ENCODE measurements around the gene STKLD1. TPM values are rescaled to one million over a fixed set of nuclear protein-coding genes. Genes with fewer than 3 reads are reported as not detected.
A peak's percentile ranks its signal among the peaks of the same experiment; 100 is the strongest.

STKLD1 gene
- total and polyA plus RNA-seq, 7 experiments from 2014 or later, result 0.78 to 1.8 (median 1.4) TPM; not detected in 1

DNA sequence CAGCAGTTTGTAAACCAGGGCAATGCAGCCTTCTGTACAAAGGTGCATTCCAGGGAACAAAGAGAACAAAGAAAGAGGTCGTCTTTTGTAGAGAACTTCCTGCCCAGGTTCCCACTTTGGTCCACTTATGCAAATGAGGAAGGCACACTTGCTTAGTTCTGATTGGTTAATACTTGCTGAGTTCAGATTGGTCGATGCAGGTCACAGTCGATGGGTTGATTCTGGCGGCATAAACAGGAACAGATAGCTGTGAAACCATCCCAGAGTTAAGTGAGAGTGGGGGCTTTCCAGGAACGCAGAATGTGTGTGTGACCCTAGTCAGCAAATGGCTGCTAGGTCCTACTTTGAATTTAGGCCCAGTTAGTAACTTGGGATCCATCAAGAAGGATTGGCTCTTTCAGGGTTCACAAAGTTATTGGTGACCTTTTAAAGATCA, 44.2 kb downstream of the STKLD1 start:
- peaks cover 0 to under 1% (median 0%) of the 10 kb centered on the region in 5 donors for H3K36me3 Mint-ChIP-seq
- H3K9me3 Mint-ChIP-seq, result peaks cover 0 to 6% (median 0%) of the 10 kb centered on the region in 11 donors
- H3K4me3 Mint-ChIP-seq, result peak overlapping the region in 2 of 10 donors; percentile 21 to 64
- peak overlapping the region in 3 of 9 donors; percentile 13 to 54 (median 38) for H3K27ac Mint-ChIP-seq
- POLR2A ChIA-PET, result no interaction called here
- DNase-seq (peak in 2 of 9 donors; percentile 14 to 20), ATAC-seq (no peak)
- intact Hi-C loops (cut with micrococcal nuclease), result no loop called here
- no peak overlapping the region for H3K4me3 ChIP-seq (ENCODE audit: low read length)
- no peak overlapping the region for H3K27ac ChIP-seq (ENCODE audit: low read depth, low read length)
- peaks cover 10 to 12% of the 10 kb centered on the region in 2 donors for H3K4me1 ChIP-seq (ENCODE audit: control insufficient read depth in 2 of 2, insufficient read depth in 2 of 2, low read length in 2 of 2)
- H3K27me3 ChIP-seq (ENCODE audit: control insufficient read depth in 2 of 2, insufficient read depth in 2 of 2, low read length in 2 of 2), result no peaks in the 10 kb centered on the region
- no peaks in the 10 kb centered on the region for H3K36me3 ChIP-seq (ENCODE audit: control insufficient read depth in 2 of 3, insufficient read depth in 3 of 3, low read length in 3 of 3)
- CTCF ChIA-PET, result no interaction called here
- H3K27me3 Mint-ChIP-seq, result peaks cover 0 to 9% (median 0%) of the 10 kb centered on the region in 5 donors
- H3K9me3 ChIP-seq (ENCODE audit: control insufficient read depth in 2 of 3, low read length in 3 of 3), result no peaks in the 10 kb centered on the region
- peaks cover 21 to 44% (median 35%) of the 10 kb centered on the region in 7 donors for H3K4me1 Mint-ChIP-seq

DNA sequence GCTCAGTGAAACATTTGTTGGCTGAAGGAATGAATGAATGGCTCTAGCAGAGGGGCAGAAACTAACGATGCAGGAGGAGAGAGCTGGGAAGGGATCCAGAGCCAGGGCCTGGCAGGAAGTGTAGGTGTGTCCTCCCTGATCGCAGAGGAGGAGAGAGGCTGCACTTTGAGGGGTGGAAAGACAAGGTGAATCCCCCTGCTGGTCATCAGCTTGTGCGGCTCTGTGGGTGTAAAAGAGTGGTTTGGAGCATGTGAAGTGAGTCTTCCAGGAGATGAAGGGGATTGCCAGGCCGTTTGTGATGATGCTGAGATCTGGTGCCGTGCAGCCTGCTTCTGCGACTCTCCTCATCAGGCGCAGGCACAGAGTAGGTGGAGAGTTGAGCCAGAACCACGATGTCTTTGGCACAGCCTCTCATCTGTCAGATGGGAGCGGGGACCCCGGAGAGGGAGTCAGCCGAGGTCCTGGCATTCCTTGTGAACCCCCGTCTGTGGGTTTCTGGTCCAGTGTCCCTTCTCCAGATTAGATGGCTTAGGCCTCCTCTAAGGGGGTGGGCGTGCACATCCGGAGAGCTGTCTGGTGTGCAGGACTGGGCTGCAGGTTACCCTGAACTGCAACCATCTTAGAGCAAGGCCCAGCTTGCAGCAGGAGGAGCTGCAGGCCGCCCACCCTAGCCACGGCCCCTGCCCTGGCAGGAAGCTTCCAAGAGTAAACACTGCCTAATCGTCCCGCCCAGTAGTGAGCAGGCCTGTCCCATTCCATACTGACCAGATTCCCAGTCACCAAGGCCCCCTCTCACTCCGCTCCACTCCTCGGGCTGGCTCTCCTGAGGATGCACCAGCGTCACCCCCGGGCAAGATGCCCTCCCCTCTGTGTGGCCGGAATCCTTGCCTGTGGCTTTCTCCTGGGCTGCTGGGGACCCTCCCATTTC, 45.7 kb downstream of the STKLD1 start, which contains the start of gene ADAMTS13:
Gene ADAMTS13 (plus strand): TSS at position 753 of the 928 bp plus-strand sequence. CDS start 77 bp downstream, at position 830.
- peaks cover 14 to 33% (median 21%) of the 10 kb centered on the region in 7 donors for H3K4me1 Mint-ChIP-seq
- no peaks in the 10 kb centered on the region for H3K9me3 ChIP-seq (ENCODE audit: control insufficient read depth in 2 of 3, low read length in 3 of 3)
- H3K27me3 Mint-ChIP-seq, result peaks cover under 1 to 16% (median 5%) of the 10 kb centered on the region in 5 donors
- ChIA-PET POLR2A (no interaction called here), CTCF (interaction anchor here (0.6 kb wide), 1 partner anchor 33 kb away, joined by 3 read pairs; no protein-coding TSS in a partner anchor)
- H3K36me3 ChIP-seq (ENCODE audit: control insufficient read depth in 2 of 3, insufficient read depth in 3 of 3, low read length in 3 of 3), result no peaks in the 10 kb centered on the region
- peaks cover under 1 to 3% of the 10 kb centered on the region in 2 donors for H3K4me1 ChIP-seq (ENCODE audit: control insufficient read depth in 2 of 2, insufficient read depth in 2 of 2, low read length in 2 of 2)
- no peak within 1 kb of the TSS for H3K4me3 ChIP-seq (ENCODE audit: low read length)
- DNase-seq (peak in 1 of 9 donors; percentile 47), ATAC-seq (no peak)
- H3K36me3 Mint-ChIP-seq, result no peaks in the 10 kb centered on the region
- no peak within 1 kb of the TSS for H3K27ac ChIP-seq (ENCODE audit: low read depth, low read length)
- no peaks in the 10 kb centered on the region for H3K27me3 ChIP-seq (ENCODE audit: control insufficient read depth in 2 of 2, insufficient read depth in 2 of 2, low read length in 2 of 2)
- peaks cover 0 to 6% (median 0%) of the 10 kb centered on the region in 11 donors for H3K9me3 Mint-ChIP-seq
- peak within 1 kb of the TSS in 6 of 9 donors; percentile 21 to 66 (median 40) for H3K27ac Mint-ChIP-seq
- intact Hi-C loops (cut with micrococcal nuclease), result no loop called here
- H3K4me3 Mint-ChIP-seq, result peak within 1 kb of the TSS in 2 of 10 donors; percentile 25 to 46

DNA sequence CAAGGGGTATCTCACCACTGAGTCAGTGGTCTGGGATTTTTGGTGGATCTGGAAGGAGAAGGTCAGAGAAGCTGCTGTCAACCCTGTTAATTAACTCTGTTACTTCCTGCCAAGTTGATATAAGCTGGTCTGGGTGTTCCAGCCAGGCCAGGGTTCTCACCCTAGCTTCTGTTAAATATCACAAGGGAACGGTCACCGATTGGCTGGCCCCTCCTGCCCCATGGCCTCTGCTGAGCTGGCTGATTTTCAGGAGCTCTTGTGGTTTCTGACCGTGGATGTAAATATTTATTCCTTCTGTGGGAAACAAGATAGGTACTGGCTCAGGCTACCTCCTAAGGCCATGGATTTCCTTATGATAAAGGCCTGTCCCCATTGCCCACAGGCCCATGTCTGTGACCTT, 47.0 kb downstream of the STKLD1 start:
- Mint-ChIP-seq H3K9me3 (peaks cover 0 to 6% (median 0%) of the 10 kb centered on the region in 11 donors), H3K27me3 (peaks cover 8 to 29% (median 18%) of the 10 kb centered on the region in 5 donors), H3K4me3 (no peak overlapping the region), H3K4me1 (peaks cover 15 to 28% (median 19%) of the 10 kb centered on the region in 7 donors), H3K36me3 (no peaks in the 10 kb centered on the region), H3K27ac (peak overlapping the region in 1 of 9 donors; percentile 14)
- ATAC-seq (no peak), DNase-seq (no peak)
- Histone ChIP-seq H3K27ac (ENCODE audit: low read depth, low read length) (no peak overlapping the region), H3K9me3 (ENCODE audit: control insufficient read depth in 2 of 3, low read length in 3 of 3) (no peaks in the 10 kb centered on the region), H3K36me3 (ENCODE audit: control insufficient read depth in 2 of 3, insufficient read depth in 3 of 3, low read length in 3 of 3) (no peaks in the 10 kb centered on the region), H3K4me3 (ENCODE audit: low read length) (no peak overlapping the region), H3K4me1 (ENCODE audit: control insufficient read depth in 2 of 2, insufficient read depth in 2 of 2, low read length in 2 of 2) (no peaks in the 10 kb centered on the region), H3K27me3 (ENCODE audit: control insufficient read depth in 2 of 2, insufficient read depth in 2 of 2, low read length in 2 of 2) (no peaks in the 10 kb centered on the region)
- CTCF ChIA-PET, result no interaction called here
- POLR2A ChIA-PET, result no interaction called here
- intact Hi-C loops (cut with micrococcal nuclease), result no loop called here

DNA sequence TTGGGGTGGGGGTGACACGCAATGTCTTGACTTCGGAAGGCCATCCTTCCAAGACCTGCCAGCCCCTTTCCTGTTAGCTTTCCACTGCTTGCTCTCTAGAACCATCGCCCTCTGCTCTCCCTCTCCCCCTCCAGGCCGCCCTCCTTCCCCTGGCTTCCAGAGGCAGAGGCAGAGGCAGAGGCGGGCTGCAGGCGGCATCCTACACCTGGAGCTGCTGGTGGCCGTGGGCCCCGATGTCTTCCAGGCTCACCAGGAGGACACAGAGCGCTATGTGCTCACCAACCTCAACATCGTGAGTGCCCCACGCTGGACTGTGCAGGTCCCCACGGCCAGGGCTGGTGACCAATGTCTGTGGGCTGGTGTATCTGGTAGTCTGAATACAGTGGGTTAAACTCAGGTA, 48.0 kb downstream of the STKLD1 start:
- no peak overlapping the region for H3K27ac ChIP-seq (ENCODE audit: low read depth, low read length)
- Mint-ChIP-seq H3K4me3 (no peak overlapping the region), H3K27me3 (peaks cover 8 to 30% (median 20%) of the 10 kb centered on the region in 5 donors), H3K4me1 (peaks cover 7 to 18% (median 11%) of the 10 kb centered on the region in 7 donors), H3K36me3 (no peaks in the 10 kb centered on the region), H3K27ac (no peak overlapping the region), H3K9me3 (peaks cover 0 to 2% (median 0%) of the 10 kb centered on the region in 11 donors)
- no peaks in the 10 kb centered on the region for H3K4me1 ChIP-seq (ENCODE audit: control insufficient read depth in 2 of 2, insufficient read depth in 2 of 2, low read length in 2 of 2)
- CTCF ChIA-PET, result no interaction called here
- no peaks in the 10 kb centered on the region for H3K36me3 ChIP-seq (ENCODE audit: control insufficient read depth in 2 of 3, insufficient read depth in 3 of 3, low read length in 3 of 3)
- ATAC-seq (no peak), DNase-seq (no peak)
- POLR2A ChIA-PET, result no interaction called here
- H3K9me3 ChIP-seq (ENCODE audit: control insufficient read depth in 2 of 3, low read length in 3 of 3), result no peaks in the 10 kb centered on the region
- H3K4me3 ChIP-seq (ENCODE audit: low read length), result no peak overlapping the region
- intact Hi-C loops (cut with micrococcal nuclease), result no loop called here
- H3K27me3 ChIP-seq (ENCODE audit: control insufficient read depth in 2 of 2, insufficient read depth in 2 of 2, low read length in 2 of 2), result no peaks in the 10 kb centered on the region

DNA sequence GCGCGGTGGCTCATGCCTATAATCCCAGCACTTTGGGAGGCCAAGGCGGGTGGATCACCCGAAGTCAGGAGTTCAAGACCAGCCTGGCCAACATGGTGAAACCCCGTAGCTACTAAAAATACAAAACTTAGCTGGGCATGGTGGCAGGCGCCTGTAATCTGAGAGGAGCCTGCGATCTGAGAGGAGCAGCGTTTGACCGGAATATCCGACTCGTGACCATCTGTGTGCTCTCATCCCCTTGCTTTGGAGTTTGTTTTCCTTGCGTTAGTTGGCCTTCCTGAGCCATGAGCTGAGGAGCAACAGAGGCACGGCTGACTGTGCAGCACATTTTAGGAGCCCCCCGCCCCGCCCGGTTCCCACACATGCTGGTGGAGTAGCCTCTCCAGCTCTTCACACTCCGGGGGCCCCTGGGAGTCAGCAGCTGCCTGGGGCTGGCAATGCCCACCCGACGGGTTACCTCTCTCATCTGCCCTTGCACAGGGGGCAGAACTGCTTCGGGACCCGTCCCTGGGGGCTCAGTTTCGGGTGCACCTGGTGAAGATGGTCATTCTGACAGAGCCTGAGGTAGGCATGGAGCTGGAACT, 49.0 kb downstream of the STKLD1 start:
- H3K27me3 ChIP-seq (ENCODE audit: control insufficient read depth in 2 of 2, insufficient read depth in 2 of 2, low read length in 2 of 2), result no peaks in the 10 kb centered on the region
- CTCF ChIA-PET, result interaction anchor here (0.6 kb wide), 1 partner anchor 212 kb away, joined by 4 read pairs; no protein-coding TSS in a partner anchor

DNA sequence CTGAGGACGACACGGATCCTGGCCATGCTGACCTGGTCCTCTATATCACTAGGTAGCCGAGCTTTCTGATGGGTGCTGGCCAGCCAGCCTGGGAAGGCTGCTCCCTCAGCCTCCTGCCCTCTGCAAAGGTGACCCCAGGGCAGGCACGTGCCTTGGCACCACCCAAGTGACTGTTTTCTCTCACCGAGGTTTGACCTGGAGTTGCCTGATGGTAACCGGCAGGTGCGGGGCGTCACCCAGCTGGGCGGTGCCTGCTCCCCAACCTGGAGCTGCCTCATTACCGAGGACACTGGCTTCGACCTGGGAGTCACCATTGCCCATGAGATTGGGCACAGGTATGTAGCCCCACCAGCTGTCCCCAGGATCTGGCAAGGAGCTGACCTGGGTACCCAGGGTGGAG, 49.8 kb downstream of the STKLD1 start:
- Mint-ChIP-seq H3K27me3 (peaks cover 8 to 33% (median 20%) of the 10 kb centered on the region in 5 donors), H3K4me3 (peak overlapping the region in 2 of 10 donors; percentile 7 to 12), H3K4me1 (peaks cover 0 to 13% (median 8%) of the 10 kb centered on the region in 7 donors), H3K27ac (no peak overlapping the region), H3K36me3 (no peaks in the 10 kb centered on the region), H3K9me3 (peaks cover 0 to 2% (median 0%) of the 10 kb centered on the region in 11 donors)
- intact Hi-C loops (cut with micrococcal nuclease), result no loop called here
- Histone ChIP-seq H3K4me1 (ENCODE audit: control insufficient read depth in 2 of 2, insufficient read depth in 2 of 2, low read length in 2 of 2) (no peaks in the 10 kb centered on the region), H3K9me3 (ENCODE audit: control insufficient read depth in 2 of 3, low read length in 3 of 3) (no peaks in the 10 kb centered on the region), H3K4me3 (ENCODE audit: low read length) (no peak overlapping the region), H3K27ac (ENCODE audit: low read depth, low read length) (no peak overlapping the region), H3K36me3 (ENCODE audit: control insufficient read depth in 2 of 3, insufficient read depth in 3 of 3, low read length in 3 of 3) (no peaks in the 10 kb centered on the region), H3K27me3 (ENCODE audit: control insufficient read depth in 2 of 2, insufficient read depth in 2 of 2, low read length in 2 of 2) (no peaks in the 10 kb centered on the region)
- no peak for ATAC-seq
- POLR2A ChIA-PET, result no interaction called here
- CTCF ChIA-PET, result no interaction called here
- DNase-seq, result no peak

More for the DNA sequence above, 49.0 kb downstream of the STKLD1 start:
- no peaks in the 10 kb centered on the region for H3K36me3 ChIP-seq (ENCODE audit: control insufficient read depth in 2 of 3, insufficient read depth in 3 of 3, low read length in 3 of 3)
- H3K27ac ChIP-seq (ENCODE audit: low read depth, low read length), result no peak overlapping the region
- no peak overlapping the region for H3K4me3 ChIP-seq (ENCODE audit: low read length)
- Mint-ChIP-seq H3K27ac (no peak overlapping the region), H3K4me1 (peaks cover 3 to 16% (median 10%) of the 10 kb centered on the region in 7 donors), H3K27me3 (peaks cover 8 to 31% (median 20%) of the 10 kb centered on the region in 5 donors), H3K36me3 (no peaks in the 10 kb centered on the region), H3K9me3 (no peaks in the 10 kb centered on the region), H3K4me3 (no peak overlapping the region)
- DNase-seq, result no peak
- H3K4me1 ChIP-seq (ENCODE audit: control insufficient read depth in 2 of 2, insufficient read depth in 2 of 2, low read length in 2 of 2), result no peaks in the 10 kb centered on the region
- no peak for ATAC-seq
- H3K9me3 ChIP-seq (ENCODE audit: control insufficient read depth in 2 of 3, low read length in 3 of 3), result no peaks in the 10 kb centered on the region
- POLR2A ChIA-PET, result no interaction called here
- intact Hi-C loops (cut with micrococcal nuclease), result no loop called here

Measured in naive thymus-derived CD4-positive, alpha-beta T cell (primary cell).